Neural progenitor cell (in vitro differentiated cells): ENCODE data around the gene USP7.
"Not testable (repeated sequence)": the region's sequence is repeated elsewhere in the genome, so short reads cannot be mapped to it uniquely, and the experiment has no call there.

Experiments
- EZH2phosphoT487 ChIP-seq: fragments of 200-600 bp; sonication (generic); IDR thresholded peaks from 2 replicates; pipeline ENCODE4 v1.6.1; 2017; ENCODE audit warnings: antibody characterized with exemption
- TF ChIP-seq, protein P1 (sequence below): fragments of 200-600 bp; sonication (generic); IDR thresholded peaks from 2 replicates; pipeline ENCODE4 v1.5.1; 2017; ENCODE audit warnings: antibody characterized with exemption, mild to moderate bottlenecking

DNA sequence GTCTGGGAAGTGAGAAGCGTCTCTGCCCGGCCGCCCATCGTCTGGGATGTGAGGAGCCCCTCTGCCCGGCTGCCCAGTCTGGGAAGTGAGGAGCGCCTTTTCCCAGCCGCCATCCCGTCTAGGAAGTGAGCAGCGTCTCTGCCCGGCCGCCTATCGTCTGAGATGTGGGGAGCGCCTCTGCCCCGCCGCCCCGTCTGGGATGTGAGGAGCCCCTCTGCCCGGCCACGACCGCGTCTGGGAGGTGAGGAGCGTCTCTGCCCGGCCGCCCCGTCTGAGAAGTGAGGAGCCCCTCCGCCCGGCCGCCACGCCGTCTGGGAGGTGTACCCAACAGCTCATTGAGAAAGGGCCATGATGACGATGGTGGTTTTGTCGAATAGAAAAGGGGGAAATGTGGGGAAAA lies 18.2 kb upstream of the USP7 start:
- TF ChIP-seq EZH2phosphoT487: not testable (repeated sequence)
- TF ChIP-seq, protein P1, sequence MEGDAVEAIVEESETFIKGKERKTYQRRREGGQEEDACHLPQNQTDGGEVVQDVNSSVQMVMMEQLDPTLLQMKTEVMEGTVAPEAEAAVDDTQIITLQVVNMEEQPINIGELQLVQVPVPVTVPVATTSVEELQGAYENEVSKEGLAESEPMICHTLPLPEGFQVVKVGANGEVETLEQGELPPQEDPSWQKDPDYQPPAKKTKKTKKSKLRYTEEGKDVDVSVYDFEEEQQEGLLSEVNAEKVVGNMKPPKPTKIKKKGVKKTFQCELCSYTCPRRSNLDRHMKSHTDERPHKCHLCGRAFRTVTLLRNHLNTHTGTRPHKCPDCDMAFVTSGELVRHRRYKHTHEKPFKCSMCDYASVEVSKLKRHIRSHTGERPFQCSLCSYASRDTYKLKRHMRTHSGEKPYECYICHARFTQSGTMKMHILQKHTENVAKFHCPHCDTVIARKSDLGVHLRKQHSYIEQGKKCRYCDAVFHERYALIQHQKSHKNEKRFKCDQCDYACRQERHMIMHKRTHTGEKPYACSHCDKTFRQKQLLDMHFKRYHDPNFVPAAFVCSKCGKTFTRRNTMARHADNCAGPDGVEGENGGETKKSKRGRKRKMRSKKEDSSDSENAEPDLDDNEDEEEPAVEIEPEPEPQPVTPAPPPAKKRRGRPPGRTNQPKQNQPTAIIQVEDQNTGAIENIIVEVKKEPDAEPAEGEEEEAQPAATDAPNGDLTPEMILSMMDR: not testable (repeated sequence)
